ENCODE results near the gene RTN1.
"Not testable (repeated sequence)": the region's sequence is repeated elsewhere in the genome, so short reads cannot be mapped to it uniquely, and the experiment has no call there.

The RTN1 gene

DNA sequence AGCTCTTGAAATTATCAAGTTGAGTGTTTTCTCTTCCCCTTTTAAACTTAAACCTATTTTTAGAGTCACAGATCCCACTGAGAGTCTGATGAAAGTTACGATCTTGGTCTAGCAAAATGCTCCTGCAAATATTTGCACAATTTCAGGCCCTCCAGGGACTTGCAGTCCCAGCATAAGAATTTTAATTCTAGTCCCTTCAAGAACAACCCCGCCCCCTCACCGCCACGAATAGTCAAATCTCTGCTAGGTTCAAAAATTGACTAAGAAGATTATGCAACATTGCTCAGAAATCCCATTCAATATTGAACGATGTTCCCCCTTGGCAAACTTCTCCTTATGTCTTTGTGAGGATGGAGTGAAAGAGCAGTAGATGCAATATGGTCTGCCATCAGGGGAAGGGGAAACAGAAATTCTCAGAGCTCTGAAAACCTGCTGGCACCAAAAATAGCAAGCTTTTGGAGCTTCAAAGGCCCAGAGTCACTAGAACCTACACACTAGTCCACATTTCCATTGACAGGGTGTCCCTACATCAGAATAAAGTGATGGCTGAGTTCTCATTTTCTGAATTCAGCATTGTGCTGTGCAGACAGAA, 166.4 kb downstream of the RTN1 start:
- no peak for DNase-seq (ENCODE audit: low read depth)

DNA sequence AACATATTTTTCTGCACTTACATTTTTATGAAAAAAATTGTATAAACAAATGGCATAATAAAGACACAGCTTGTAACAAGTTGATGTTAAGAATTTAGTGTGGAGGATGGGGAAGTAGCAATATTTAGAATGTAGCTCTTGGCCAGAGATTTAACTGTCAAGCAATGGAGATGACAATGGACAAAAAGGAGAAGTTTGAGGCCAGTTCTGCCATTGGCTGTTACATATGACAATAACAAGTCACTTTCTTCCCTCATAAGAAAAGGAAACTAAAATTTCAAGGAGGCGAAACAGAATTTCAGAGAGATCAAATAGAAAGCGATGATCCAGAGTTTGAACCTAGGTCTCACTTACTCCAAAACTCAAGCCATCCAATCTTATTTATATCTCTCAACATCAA, 171.1 kb downstream of the RTN1 start:
- DNase-seq (ENCODE audit: low read depth) = no peak

DNA sequence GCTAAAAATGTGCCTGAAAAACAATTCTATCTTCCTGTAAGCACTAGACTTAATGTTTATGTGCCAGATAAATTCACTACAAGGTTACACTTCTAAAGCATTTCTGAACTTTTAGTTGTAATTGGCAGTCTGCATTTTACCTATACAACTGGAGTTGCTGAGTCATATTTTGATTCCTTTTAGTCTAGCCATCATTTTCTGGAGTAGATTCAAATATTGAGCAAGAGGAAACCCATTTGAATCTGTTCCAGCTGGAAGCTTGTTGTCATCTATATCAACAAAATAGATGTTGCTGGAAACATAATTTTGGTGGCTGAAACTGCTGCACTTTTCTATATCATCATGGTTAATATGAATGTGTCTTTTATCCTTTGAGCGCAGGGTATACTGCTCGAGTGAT, 171.8 kb downstream of the RTN1 start:
- no peak for DNase-seq (ENCODE audit: low read depth)

DNA sequence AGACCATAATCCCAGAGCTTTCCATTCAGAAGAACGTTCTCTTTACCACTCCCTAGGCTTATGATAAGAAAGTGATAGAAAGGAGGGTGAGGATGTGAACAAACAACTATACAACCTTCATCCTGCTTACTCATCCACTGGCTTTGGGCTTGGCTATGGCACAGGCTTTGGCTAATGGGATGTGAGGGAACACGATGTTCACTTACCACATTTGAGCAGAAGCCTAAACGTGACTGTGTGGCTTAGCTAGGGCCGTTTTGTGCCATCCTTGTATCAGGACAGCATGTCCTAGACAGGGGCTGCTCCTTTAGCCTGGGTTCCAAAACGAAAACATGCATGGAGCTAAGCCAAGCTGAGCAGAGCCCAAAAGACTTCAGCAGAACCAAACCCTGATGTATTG, 175.4 kb downstream of the RTN1 start:
- DNase-seq (ENCODE audit: low read depth) = no peak

DNA sequence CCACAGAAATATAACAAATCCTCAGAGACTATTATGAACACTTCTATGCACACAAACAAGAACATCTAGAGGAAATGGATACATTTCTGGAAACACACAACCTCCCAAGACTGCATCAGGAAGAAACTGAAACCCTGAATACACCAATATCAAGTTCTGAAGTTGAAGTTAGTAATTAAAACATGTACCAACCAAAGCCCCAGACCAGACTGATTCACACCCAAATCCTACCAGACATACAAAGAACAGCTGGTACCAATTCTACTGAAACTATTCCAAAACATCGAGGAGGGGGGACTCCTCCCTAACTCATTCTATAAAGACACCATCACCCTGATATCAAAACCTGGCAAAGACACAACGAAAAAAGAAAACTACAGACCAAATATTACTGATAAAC, 179.3 kb downstream of the RTN1 start:
- no peak for DNase-seq (ENCODE audit: low read depth)

DNA sequence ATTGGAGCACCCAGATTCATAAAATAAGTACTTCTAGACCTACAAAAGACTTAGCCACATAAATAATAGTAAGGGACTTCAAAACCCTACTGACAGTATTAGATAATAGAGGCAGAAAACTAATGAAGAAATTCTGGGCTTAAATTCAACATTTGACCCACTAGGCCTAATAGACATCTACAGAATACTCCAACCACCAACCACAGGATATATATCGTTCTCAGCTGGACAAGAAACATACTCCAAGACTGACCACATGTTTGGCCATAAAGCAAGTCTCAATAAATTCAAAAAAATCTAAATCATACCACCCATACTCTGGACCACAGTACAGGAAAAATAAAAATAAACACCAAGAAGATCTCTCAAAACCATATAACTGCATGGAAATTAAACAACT, 180.2 kb downstream of the RTN1 start:
- DNase-seq (ENCODE audit: low read depth) = no peak

DNA sequence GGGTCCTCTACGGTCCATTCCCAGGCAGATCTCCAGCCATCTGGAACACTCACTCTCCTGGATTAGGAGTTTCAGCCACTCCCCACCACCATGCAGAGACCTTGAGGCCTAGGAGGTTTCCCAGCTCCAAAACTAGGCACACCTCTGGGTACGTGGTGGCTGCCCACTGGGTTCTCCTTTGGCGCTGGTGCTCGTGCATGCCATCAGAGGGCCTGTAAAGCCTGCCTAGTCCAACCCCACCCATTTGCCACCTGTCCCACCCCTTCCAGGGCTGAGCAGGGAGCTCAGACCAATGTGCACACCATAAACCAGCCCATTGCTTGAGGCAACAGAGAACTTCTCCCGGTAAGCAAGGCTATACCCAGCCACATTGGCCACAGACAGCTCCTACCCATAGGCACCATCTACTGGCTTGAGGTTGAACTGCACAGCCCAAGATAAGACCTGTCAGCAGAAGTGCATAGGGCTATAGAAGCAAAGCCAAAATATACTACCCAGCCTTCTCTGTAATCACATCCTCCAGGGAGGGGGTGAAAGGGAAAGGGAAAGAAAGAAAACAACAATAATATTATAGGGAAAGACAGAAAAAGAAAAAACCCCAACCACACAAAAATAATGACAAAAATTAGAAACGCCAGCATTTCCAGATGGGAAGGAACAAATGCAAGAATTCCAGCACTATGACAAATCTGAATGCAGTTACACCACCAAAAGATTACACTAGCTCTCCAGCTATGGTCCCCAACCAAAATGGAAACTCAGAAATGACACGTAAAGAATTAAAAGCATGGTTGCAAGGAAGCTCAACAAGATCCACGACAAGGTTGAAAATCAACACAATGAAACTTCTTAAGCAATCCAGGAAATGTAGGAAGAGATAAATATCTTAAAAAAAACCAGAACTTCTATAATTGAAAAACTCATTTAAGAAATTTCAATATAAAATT, 182.1 kb downstream of the RTN1 start:
- DNase-seq (ENCODE audit: low read depth) = no peak

DNA sequence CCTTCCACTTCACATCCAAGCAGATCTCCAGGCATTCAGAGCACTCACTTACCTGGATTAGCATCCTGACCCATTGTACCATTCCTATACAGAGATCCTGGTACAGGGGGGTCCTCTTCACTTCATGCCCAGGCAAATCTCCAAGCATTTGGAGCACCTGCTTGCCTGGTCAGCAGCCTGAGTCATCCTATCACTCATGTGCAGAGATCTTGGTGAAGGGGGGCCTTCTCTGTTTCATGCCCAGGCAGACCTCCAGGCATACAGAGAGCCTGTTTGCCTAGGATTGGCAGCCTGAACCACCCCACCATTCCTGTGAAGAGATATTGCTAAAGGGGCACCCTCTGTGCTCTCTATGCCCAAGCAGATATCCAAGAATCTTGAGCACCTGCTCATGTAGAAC, 182.9 kb downstream of the RTN1 start:
- no peak for DNase-seq (ENCODE audit: low read depth)

DNA sequence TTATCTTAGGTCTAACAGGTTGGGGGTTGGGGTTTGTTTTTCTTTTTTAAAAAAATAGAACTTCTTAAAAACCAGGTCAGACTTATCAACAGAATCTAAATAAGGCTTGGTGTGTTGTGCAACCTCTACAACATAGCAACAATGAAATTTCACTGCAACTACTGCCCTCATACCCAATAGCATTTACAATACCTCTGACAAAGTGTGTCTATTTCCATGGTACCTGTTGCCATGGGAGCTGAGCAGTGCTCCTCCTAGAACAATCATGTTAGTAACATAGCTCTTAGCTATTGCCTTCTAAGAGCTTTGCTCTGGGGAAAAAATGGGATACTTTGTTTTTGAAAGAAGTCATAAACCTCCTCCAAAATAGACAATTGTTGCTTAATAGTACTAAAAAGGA, 190.7 kb downstream of the RTN1 start:
- DNase-seq (ENCODE audit: low read depth) = no peak

DNA sequence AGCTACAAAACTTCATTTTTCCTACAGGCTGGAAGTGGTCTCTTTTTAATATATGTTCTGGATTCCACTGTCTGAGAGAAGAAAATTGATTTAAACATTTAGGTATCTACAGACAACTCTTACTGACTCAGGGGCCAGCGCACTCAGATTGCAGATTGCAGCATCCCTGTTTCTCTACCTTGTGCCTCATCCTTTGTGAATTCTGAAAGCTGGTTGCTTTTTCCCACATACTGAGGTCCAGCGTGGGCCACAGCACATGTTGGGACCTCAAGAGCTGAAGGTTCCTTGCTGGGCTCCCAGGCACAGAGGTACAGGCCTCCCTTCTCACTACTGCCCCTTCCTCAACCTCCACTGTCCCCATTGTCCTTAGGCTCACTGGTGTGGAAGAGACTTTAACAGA, 192.2 kb downstream of the RTN1 start:
- DNase-seq (ENCODE audit: low read depth) = no peak

DNA sequence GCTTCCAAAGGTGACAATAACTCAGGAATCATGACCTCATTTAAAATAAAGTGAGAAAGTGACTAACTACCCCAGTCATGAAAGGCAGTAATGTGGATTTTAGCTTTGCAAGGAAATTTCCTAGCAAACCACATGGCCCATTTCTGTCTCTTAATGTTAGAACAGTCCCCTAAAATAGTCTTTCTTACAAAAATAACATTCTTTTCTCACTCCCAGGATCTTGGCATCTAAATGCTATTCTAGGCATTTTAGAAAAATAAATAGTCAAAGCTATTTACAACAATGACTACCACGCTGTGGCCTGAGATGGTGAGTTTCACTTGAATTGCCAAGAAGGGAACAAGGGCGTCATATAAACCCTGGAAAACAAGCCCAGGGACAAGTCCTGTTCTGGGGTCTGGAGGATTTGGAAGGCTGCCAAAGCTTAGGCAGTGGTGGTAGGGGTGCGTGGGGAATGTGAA, 192.8 kb downstream of the RTN1 start:
- no peak for DNase-seq (ENCODE audit: low read depth)

DNA sequence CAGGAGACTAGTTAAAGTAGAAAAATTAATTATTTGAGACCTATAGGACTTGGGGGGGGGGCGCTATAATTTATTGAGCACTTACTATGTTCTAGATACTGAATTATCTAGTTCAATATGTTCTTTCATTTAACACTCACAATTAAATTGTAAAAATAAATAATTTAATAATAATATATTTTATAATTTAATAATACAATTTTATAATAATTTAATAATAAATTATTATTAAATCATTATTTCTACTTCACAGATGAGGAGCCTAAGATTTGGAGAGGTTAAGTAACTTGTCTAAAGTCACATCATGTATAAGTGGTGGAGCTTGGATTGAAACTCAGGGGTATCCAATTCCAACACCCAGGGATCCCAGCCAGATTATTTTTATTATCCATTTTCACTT, 195.2 kb downstream of the RTN1 start:
- no peak for DNase-seq (ENCODE audit: low read depth)

DNA sequence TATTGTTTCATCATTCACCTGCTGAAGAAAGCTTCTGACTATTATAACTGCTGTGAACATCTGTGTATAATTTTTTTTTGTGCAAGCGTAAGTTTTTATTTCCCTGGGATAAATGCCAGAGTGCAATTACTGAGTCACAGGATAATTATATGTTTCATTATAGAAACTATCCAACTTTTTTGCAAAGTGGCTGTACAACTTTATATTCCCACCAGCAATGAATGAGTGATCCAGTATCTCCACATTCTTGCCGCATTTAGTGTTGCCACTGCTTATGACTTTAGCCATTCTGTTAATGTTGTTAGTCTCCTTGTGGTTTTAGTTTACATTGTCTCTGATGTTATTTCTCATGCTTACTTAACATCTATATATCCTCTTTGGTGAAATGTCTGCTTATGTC, 205.8 kb downstream of the RTN1 start:
- no peak for DNase-seq (ENCODE audit: low read depth)

DNA sequence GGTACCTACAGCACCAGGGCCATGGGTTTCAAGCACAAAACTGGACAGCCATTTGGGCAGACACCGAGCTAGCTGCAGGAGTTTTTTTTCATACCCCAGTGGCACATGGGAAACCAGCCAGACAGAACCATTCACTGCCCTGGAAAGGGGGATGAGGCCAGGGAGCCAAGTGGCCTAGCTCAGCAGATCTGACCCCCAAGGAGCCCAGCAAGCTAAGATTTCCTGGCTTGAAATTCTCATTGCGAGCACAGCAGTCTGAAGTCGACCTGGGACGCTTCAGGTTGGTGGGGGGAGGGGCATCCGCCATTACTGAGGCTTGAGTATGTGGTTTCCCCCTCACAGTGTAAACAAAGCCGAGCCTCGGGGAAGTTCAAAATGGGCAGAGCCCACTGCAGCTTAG, 212.8 kb downstream of the RTN1 start:
- no peak for DNase-seq (ENCODE audit: low read depth)

DNA sequence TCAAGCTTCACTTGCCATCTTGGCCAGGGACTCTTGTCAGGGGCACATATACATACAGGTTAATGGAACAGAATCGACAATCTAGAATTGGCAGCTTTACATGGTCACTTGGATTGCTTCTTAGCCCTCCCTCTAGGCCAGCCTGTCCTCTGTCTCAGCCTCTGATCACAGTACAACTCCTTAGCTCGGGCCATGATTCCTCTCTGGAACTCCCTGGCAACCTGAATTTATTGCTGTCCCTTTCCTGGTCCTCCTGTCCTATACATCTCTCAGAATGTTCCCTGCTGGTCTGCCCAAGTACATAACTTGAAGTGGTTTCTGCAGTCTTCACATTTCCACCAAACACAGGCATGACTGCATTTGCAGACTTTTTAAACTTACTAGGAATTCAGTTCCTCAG, 214.1 kb downstream of the RTN1 start:
- DNase-seq (ENCODE audit: low read depth) = no peak

DNA sequence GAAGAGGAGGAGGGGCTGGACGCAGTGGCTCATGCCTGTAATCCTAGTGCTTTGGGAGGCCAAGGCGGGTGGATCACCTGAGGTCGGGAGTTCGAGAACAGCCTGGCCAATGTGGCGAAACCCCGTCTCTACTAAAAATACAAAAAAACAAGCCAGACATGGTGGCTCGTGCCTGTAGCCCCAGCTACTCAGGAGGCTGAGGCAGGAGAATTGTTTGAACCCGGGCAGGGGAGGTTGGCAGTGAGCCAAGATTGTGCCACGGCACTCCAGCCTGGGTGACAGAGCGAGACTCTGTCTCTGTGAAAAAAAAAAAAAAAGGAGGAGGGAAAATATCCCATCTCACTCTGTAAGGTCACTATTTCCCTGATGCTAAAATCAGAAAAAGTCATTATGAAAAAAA, 216.4 kb downstream of the RTN1 start:
- DNase-seq (ENCODE audit: low read depth) = not testable (repeated sequence)

DNA sequence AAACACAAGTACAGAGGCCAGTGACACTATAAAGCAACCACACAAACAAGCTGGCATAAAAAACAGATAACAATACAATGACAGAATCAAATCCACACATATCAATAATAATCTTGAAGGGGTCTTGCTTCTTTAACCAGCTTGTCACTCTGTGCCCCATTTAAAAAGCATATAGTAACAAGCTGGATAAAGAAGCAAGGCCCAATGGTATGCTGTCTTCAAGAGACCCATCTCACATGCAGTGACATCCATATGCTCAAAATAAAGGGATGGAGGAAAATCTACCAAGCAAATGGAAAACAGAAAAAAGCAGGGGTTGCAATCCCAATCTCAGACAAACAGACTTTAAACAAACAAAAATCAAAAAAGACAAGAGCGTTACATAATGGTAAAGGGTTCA, 223.7 kb downstream of the RTN1 start:
- DNase-seq (ENCODE audit: low read depth) = not testable (repeated sequence)

DNA sequence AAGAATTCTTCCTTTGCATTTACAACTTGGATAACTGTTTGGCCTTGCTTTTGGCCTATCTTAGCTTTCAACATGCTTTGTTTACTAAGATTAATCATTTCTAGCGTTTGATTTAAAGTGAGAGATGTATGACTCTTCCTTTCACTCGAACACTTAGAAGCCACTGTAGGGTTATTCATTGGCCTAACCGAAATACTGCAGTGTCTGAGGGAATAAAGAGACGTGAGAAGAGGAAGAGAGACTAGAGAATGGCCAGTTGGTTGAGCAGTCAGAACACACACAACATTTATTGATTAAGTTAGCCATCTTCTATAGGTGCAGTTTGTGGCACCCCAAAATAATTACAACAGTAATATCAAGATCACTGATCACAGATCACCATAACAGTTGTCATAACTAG, 231.7 kb downstream of the RTN1 start:
- no peak for DNase-seq (ENCODE audit: low read depth)

DNA sequence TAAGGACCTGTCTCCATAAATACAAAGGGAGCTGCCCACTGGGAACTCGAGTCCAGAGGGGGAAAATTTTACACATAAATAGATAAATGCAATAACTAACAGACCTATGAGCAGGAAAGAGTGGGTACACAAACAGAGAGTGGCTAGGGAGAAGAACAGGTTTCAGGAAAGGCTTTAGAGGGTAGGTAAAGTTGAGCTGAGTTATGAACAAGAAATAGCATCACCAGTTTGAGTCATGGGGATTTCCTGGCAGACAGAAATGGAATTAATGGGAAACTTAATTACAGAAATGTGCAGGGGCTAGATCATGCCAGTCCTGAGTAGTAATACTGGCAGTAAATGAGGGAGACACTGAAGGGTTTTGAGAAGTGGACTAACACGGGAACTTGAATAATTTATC, 236.0 kb downstream of the RTN1 start:
- DNase-seq (ENCODE audit: low read depth) = no peak

DNA sequence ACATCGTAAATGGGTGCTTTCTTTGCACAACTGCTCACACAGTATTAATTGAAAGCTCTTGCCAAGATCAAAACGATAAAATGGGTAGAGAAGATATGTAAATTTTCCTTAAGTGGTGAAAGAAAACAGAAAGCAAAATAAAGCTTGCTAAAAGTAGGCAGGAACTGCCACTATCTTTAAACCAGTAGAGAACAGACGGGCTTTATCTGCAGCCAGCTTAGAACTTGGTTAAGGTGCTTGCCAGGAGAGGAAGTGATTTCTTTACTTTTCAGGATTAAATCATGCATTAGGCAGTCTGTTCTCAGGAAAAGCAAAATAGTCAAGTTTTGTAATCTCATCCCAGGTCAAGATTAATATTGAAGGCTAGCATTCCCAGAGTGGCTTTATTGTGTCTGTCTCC, 237.1 kb downstream of the RTN1 start:
- DNase-seq (ENCODE audit: low read depth) = no peak

DNA sequence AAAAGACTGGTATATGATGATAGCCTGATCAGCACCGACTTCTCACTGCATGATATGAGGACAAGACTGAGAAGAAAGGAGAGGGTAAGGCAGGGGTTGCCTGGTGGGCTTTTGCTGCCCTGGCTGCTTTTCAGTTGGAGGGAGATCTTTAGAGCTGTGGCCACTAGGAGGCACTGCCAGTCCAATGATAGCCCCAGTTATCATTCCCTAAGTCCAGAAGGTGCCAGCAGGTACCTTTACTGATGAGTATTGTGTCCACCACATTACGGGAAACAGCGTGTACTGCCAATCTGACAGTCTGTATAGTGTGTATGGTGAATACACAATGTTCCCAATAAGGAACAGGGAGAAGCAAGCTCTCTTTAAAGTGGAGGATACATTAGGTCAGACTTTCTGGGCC, 238.2 kb downstream of the RTN1 start:
- no peak for DNase-seq (ENCODE audit: low read depth)

DNA sequence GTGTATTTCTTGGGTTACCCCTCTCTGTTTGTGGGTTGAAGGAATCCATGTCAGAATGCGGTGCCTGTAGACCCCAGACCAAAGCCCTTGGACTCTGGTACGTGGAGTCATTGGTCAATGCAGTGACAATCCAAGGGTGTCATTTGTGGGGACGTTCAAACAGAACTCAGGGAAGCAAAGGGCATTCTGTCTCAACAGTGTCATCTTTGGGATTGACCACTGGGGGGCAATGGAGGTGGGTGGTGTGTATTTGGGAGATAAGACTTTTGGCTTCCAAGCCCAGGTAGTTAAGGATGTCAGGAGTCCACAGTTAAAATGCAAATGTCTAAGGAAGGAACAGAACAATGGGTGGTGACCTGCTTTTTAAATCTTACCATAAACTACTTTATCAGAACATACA, 239.3 kb downstream of the RTN1 start:
- no peak for DNase-seq (ENCODE audit: low read depth)

DNA sequence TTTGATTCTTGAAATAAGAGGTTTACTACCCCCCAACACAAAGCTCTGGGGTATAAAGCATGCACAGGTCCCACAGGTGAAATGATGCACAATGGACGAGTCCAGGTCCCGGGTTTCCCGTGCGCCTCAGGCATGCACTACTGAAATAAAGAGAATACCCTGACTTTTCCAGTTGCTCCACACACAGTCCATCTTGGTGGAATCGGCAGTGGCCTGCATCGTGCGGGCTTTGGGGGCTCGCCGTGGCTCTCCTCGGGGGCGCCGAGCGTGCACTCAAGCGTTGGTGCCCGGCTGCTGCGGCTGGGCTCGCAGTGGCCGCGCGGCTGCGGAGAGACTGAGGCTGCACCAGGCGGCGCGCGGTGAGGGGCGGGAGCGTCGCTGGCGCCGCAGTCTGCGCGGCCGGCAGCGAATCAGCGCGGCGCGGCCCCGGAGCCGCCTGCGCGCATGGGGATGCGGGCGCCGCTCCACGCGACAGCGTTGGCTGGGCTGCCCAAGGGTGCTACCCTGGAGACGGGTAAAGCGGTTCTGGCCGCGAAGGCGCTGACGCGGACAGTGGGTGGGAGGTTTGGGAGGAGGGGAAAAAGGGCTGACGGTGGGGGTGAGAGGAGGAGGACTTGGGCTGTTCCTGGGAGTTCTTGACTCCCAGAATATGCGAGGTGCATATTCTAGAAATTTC, 240.2 kb downstream of the RTN1 start:
- no peak for DNase-seq (ENCODE audit: low read depth)
